ENCODE results near the gene CAMTA1.

DNA sequence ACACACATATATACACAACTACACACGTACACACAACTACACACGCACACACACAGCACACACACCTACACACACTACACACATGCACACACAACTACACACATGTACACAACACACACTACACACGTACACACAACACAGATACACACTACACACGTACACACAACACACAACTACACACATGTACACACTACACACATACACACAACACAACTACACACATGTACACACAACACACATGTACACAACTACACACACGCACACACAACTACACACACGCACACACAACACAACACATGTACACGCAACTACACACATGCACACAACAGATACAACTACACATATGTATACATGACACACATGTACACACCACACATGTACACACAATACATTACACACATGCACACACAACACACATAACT lies 318.1 kb downstream of the CAMTA1 start:
- TF ChIP-seq, protein P1, sequence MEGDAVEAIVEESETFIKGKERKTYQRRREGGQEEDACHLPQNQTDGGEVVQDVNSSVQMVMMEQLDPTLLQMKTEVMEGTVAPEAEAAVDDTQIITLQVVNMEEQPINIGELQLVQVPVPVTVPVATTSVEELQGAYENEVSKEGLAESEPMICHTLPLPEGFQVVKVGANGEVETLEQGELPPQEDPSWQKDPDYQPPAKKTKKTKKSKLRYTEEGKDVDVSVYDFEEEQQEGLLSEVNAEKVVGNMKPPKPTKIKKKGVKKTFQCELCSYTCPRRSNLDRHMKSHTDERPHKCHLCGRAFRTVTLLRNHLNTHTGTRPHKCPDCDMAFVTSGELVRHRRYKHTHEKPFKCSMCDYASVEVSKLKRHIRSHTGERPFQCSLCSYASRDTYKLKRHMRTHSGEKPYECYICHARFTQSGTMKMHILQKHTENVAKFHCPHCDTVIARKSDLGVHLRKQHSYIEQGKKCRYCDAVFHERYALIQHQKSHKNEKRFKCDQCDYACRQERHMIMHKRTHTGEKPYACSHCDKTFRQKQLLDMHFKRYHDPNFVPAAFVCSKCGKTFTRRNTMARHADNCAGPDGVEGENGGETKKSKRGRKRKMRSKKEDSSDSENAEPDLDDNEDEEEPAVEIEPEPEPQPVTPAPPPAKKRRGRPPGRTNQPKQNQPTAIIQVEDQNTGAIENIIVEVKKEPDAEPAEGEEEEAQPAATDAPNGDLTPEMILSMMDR (IDR thresholded peaks at IDR 0.05; ENCODE audit: insufficient read depth, low read length, poor library complexity, severe bottlenecking): no peak
- no peak for TF ChIP-seq EZH2phosphoT487 (conservative IDR thresholded peaks at IDR 0.05; ENCODE audit: low read length)

All from SU-DHL-6 (cell line).